T-cell (primary cell): ENCODE data around the gene UPF1. TPM values are rescaled to one million over a fixed set of nuclear protein-coding genes. Genes with fewer than 3 reads are reported as not detected.

Experiments used
- ATAC-seq, 4 experiments: fragments of 200-7000 bp in 3 of 4; fragments of 150-1000 bp in 1 of 4; cut with Tn5 transposase; replicated peaks in 1 of 4; 1 replicate in 3 of 4; 2 replicates in 1 of 4; pipeline ENCODE4 v1.10.0; 2021; ENCODE audit warnings: moderate library complexity in 3 of 4, mild to moderate bottlenecking in 2 of 4, moderate number of reproducible peaks in 1 of 4
- CTCF ChIA-PET, 2 donors: fragments of 300-600 bp; sonication (Branson Sonifier 250); formaldehyde crosslinking; loops; one replicate each; lab custom pipeline; 2022; ENCODE audit warnings: antibody characterized with exemption in 2 of 2; lab: Charles Lee
- POLR2A ChIA-PET, 2 donors: fragments of 300-600 bp; sonication (Branson Sonifier 250); formaldehyde crosslinking; loops; one replicate each; lab custom pipeline; 2022; ENCODE audit warnings: antibody characterized with exemption in 2 of 2; lab: Charles Lee
- DNase-seq, 35 experiments: peaks; one replicate each; pipeline versions ENCODE4 v3.0.0 to v3.0.0-alpha.2; 2013 to 2023
- H3K27ac ChIP-seq: one replicate; pipeline ENCODE4 v1.5.1; 2013; ENCODE audit warnings: low read length
- H3K27me3 ChIP-seq, 2 experiments: replicated peaks in 1 of 2; 1 replicate in 1 of 2; 2 replicates in 1 of 2; pipeline versions ENCODE4 v1.6.1 to v1.7.0; 2013; ENCODE audit warnings: low read length in 1 of 2, mixed read lengths in 1 of 2; ENCODE audit not compliant: control insufficient read depth in 2 of 2, insufficient read depth in 2 of 2; ENCODE audit errors: extremely low read depth in 1 of 2
- H3K36me3 ChIP-seq, 2 donors: 1 replicate in 1 of 2; 2 replicates in 1 of 2; pipeline versions ENCODE4 v1.6.1 to v1.7.0; 2013; ENCODE audit warnings: low read length in 1 of 2; ENCODE audit not compliant: control insufficient read depth in 2 of 2, insufficient read depth in 1 of 2; ENCODE audit errors: extremely low read depth in 1 of 2
- H3K4me1 ChIP-seq, 2 experiments: 1 replicate in 1 of 2; 2 replicates in 1 of 2; pipeline versions ENCODE4 v1.6.1 to v1.7.0; 2013; ENCODE audit warnings: low read length in 2 of 2, mixed read lengths in 1 of 2; ENCODE audit not compliant: insufficient read depth in 2 of 2, control insufficient read depth in 1 of 2; ENCODE audit errors: extremely low read depth in 1 of 2
- H3K4me3 ChIP-seq, 2 donors: 1 replicate in 1 of 2; 2 replicates in 1 of 2; pipeline versions ENCODE4 v1.5.1 to v1.7.0; 2013; ENCODE audit warnings: mild to moderate bottlenecking in 2 of 2, low read length in 1 of 2, moderate library complexity in 1 of 2; ENCODE audit not compliant: control insufficient read depth in 1 of 2; ENCODE audit errors: extremely low read depth in 1 of 2
- H3K9me3 ChIP-seq: 2 replicates; pipeline ENCODE4 v1.7.0; 2013
- H3K27ac Mint-ChIP-seq, 2 donors: one replicate each; pipeline ENCODE4 v1.8.0; 2020 to 2021; ENCODE audit warnings: mild to moderate bottlenecking in 2 of 2, mixed read lengths in 2 of 2
- H3K27me3 Mint-ChIP-seq, 2 donors: one replicate each; pipeline ENCODE4 v1.8.0; 2021 to 2022; ENCODE audit warnings: mixed read lengths in 2 of 2
- H3K36me3 Mint-ChIP-seq: one replicate; pipeline ENCODE4 v1.8.0; 2021; ENCODE audit warnings: mixed read lengths
- H3K4me1 Mint-ChIP-seq, 3 donors: one replicate each; pipeline ENCODE4 v1.8.0; 2020 to 2022; ENCODE audit warnings: mixed read lengths in 3 of 3, mild to moderate bottlenecking in 1 of 3
- H3K4me3 Mint-ChIP-seq, 3 donors: one replicate each; pipeline ENCODE4 v1.8.0; 2020 to 2022; ENCODE audit warnings: mild to moderate bottlenecking in 3 of 3, mixed read lengths in 3 of 3, moderate library complexity in 3 of 3
- H3K9me3 Mint-ChIP-seq, 3 donors: one replicate each; pipeline ENCODE4 v1.8.0; 2020 to 2022; ENCODE audit warnings: mixed read lengths in 3 of 3
- WGBS: methylation state at CpG from one replicate; pipeline ENCODE4 v1.1.5; 2013; ENCODE audit warnings: missing lambda C conversion rate; ENCODE audit not compliant: insufficient coverage; 5-methylcytosine and 5-hydroxymethylcytosine counted together
- total RNA-seq, 35 experiments: library from RNA in 6 of 35; stranded (reverse) in 6 of 35; fragments of 120-200 nt in 1 of 35; gene quantifications; one replicate each; pipeline versions ENCODE4 v1.2.1 to v1.2.4 and lab custom pipeline; 2013 to 2026

Gene UPF1
- total RNA-seq, 5 donors from 2014 or later (not counting 1 experiment from before 2014, with no cell fraction given) = 114 to 143 (median 127) TPM

- peaks cover 2 to 20% of the 10 kb centered on the region in 2 experiments for H3K4me1 ChIP-seq
- H3K27me3 ChIP-seq = no peaks in the 10 kb centered on the region
- ChIA-PET CTCF (no interaction called here), POLR2A (interaction anchor here (0.6 kb wide), 2 partner anchors 16 to 290 kb away, joined by 3 to 5 read pairs; no protein-coding TSS in a partner anchor)
- no peak for ATAC-seq
- no peak overlapping the region for H3K4me3 Mint-ChIP-seq
- H3K27ac Mint-ChIP-seq = no peak overlapping the region
- no peaks in the 10 kb centered on the region for H3K9me3 Mint-ChIP-seq
- no peak for DNase-seq
- no peak overlapping the region for H3K27ac ChIP-seq
- H3K4me3 ChIP-seq = no peak overlapping the region
- no peaks in the 10 kb centered on the region for H3K9me3 ChIP-seq
- H3K4me1 Mint-ChIP-seq = peaks cover 7 to 24% (median 8%) of the 10 kb centered on the region in 3 donors
- H3K27me3 Mint-ChIP-seq = no peaks in the 10 kb centered on the region
- peaks cover 62% of the 10 kb centered on the region for H3K36me3 Mint-ChIP-seq
- H3K36me3 ChIP-seq = peaks cover 65 to 98% of the 10 kb centered on the region in 2 donors
- WGBS = 97% methylated on average over 10 of the region's 12 CpGs
Measured at GRCh38 chr19:18852648-18853047, 20.9 kb downstream of the UPF1 start.

GRCh38 chr19:18853755-18854427 lies 22.1 kb downstream of the UPF1 start:
- Histone ChIP-seq H3K36me3 (peaks cover 67 to 99% of the 10 kb centered on the region in 2 donors), H3K27ac (no peak overlapping the region), H3K27me3 (no peaks in the 10 kb centered on the region), H3K4me3 (no peak overlapping the region), H3K4me1 (peaks cover 0 to 13% of the 10 kb centered on the region in 2 experiments), H3K9me3 (no peaks in the 10 kb centered on the region)
- ChIA-PET POLR2A (no interaction called here), CTCF (interaction anchor here in 1 of 2 donors (0.6 kb wide), 1 partner anchor 1352 kb away, joined by 5 read pairs; no protein-coding TSS in a partner anchor)
- peaks cover 65% of the 10 kb centered on the region for H3K36me3 Mint-ChIP-seq
- H3K9me3 Mint-ChIP-seq = no peaks in the 10 kb centered on the region
- H3K27me3 Mint-ChIP-seq = no peaks in the 10 kb centered on the region
- H3K27ac Mint-ChIP-seq = no peak overlapping the region
- H3K4me3 Mint-ChIP-seq = no peak overlapping the region
- DNase-seq = no peak
- H3K4me1 Mint-ChIP-seq = peaks cover 3 to 12% (median 6%) of the 10 kb centered on the region in 3 donors
- WGBS = 97% methylated on average over 15 of the region's 17 CpGs
- ATAC-seq = no peak

DNA sequence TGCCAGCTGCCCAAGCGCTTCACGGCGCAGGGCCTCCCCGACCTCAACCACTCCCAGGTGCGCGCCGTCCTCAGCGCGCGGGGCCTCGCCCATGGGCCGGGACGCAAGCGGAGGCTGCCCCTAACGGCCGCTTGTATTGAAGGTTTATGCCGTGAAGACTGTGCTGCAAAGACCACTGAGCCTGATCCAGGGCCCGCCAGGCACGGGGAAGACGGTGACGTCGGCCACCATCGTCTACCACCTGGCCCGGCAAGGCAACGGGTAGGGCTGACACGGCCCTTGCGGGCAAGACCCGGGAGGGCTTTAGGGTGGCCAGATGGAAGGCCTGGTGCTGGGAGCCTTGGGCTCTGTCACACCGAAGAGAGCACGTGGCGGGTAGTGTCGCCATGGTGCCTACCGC lies 23.2 kb downstream of the UPF1 start:
- Mint-ChIP-seq H3K27ac (no peak overlapping the region), H3K27me3 (no peaks in the 10 kb centered on the region), H3K4me1 (peaks cover 0 to 4% (median 0%) of the 10 kb centered on the region in 3 donors), H3K36me3 (peaks cover 60% of the 10 kb centered on the region), H3K4me3 (no peak overlapping the region), H3K9me3 (no peaks in the 10 kb centered on the region)
- no peak overlapping the region for H3K27ac ChIP-seq
- ChIA-PET CTCF (interaction anchor here in 1 of 2 donors (0.5 kb wide), 1 partner anchor 11 kb away, joined by 5 read pairs; no protein-coding TSS in a partner anchor), POLR2A (interaction anchor here in 1 of 2 donors (0.6 kb wide), 1 partner anchor 261 kb away, joined by 3 read pairs; no protein-coding TSS in a partner anchor)
- H3K4me3 ChIP-seq = no peak overlapping the region
- H3K36me3 ChIP-seq = peaks cover 64 to 99% of the 10 kb centered on the region in 2 donors
- H3K9me3 ChIP-seq = no peaks in the 10 kb centered on the region
- no peaks in the 10 kb centered on the region for H3K27me3 ChIP-seq
- ATAC-seq (no peak), DNase-seq (no peak)
- 98% methylated on average over 32 of the region's 33 CpGs for WGBS
- peaks cover 0 to 2% of the 10 kb centered on the region in 2 experiments for H3K4me1 ChIP-seq

DNA sequence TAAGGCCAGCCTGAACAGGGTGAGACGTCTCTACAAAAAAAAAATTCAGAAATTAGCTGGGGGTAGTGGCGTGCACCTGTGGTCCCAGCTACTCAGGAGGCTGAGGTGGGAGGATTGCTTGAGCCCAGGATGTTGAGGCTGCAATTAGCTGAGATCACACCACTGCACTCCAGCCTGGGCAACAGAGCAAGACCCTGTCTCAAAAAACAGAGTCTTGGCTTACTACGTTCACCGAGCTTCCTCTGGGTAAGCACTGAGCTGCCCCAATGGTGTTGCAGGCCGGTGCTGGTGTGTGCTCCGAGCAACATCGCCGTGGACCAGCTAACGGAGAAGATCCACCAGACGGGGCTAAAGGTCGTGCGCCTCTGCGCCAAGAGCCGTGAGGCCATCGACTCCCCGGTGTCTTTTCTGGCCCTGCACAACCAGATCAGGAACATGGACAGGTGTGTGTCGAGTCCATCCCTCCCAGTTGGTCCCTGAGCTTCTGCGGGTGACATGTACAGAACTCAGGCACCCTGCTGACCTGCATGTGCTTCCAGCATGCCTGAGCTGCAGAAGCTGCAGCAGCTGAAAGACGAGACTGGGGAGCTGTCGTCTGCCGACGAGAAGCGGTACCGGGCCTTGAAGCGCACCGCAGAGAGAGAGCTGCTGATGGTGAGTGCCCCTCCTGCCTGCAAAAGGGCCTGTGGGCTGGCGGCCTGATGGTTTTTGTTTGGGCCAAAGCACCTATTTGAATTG lies 24.1 kb downstream of the UPF1 start:
- POLR2A ChIA-PET = interaction anchor here in 1 of 2 donors (0.5 to 0.6 kb wide), 2 partner anchors 20 to 647 kb away, joined by 6 to 12 read pairs; no protein-coding TSS in a partner anchor
- peaks cover 64 to 99% of the 10 kb centered on the region in 2 donors for H3K36me3 ChIP-seq
- Mint-ChIP-seq H3K27ac (no peak overlapping the region), H3K4me1 (no peaks in the 10 kb centered on the region), H3K9me3 (no peaks in the 10 kb centered on the region), H3K36me3 (peaks cover 56% of the 10 kb centered on the region), H3K27me3 (no peaks in the 10 kb centered on the region), H3K4me3 (no peak overlapping the region)
- peaks cover 0 to under 1% of the 10 kb centered on the region in 2 experiments for H3K4me1 ChIP-seq
- H3K27me3 ChIP-seq = no peaks in the 10 kb centered on the region
- WGBS = 96% methylated on average over 27 of the region's 27 CpGs
- no peak overlapping the region for H3K4me3 ChIP-seq
- CTCF ChIA-PET = interaction anchor here in 1 of 2 donors (1.9 kb wide), 1 partner anchor 8 kb away, joined by 4 read pairs; no protein-coding TSS in a partner anchor
- ATAC-seq = no peak
- H3K27ac ChIP-seq = no peak overlapping the region
- no peaks in the 10 kb centered on the region for H3K9me3 ChIP-seq
- DNase-seq = no peak

- no peaks in the 10 kb centered on the region for H3K9me3 Mint-ChIP-seq
- peaks cover 56% of the 10 kb centered on the region for H3K36me3 Mint-ChIP-seq
- no peaks in the 10 kb centered on the region for H3K9me3 ChIP-seq
- no peaks in the 10 kb centered on the region for H3K27me3 ChIP-seq
- ATAC-seq = no peak
- H3K4me3 ChIP-seq = no peak overlapping the region
- no peak overlapping the region for H3K27ac Mint-ChIP-seq
- WGBS = 98% methylated on average over 19 of the region's 22 CpGs
- no peak for DNase-seq
- no peaks in the 10 kb centered on the region for H3K27me3 Mint-ChIP-seq
- CTCF ChIA-PET = interaction anchor here in 1 of 2 donors (1.9 kb wide), 1 partner anchor 9 kb away, joined by 4 read pairs; no protein-coding TSS in a partner anchor
- no peak overlapping the region for H3K27ac ChIP-seq
- H3K4me3 Mint-ChIP-seq = no peak overlapping the region
- no peaks in the 10 kb centered on the region for H3K4me1 Mint-ChIP-seq
- H3K36me3 ChIP-seq = peaks cover 58 to 99% of the 10 kb centered on the region in 2 donors
- H3K4me1 ChIP-seq = peaks cover 0 to 6% of the 10 kb centered on the region in 2 experiments
- POLR2A ChIA-PET = interaction anchor here in 1 of 2 donors (0.6 kb wide), 1 partner anchor 648 kb away, joined by 6 read pairs; no protein-coding TSS in a partner anchor
Measured at GRCh38 chr19:18856385-18857126, 24.8 kb downstream of the UPF1 start.
